ENCODE results near the gene PDE3B. TPM values are rescaled to one million over a fixed set of nuclear protein-coding genes. Genes with fewer than 3 reads are reported as not detected.

PDE3B gene
- total RNA-seq, 2 donors from 2014 or later, result 17.4 to 64.6 TPM

GRCh38 chr11:14637868-14638409, 5.7 kb upstream of the PDE3B start:
- Histone ChIP-seq H3K9me3 (no peaks in the 10 kb centered on the region), H3K36me3 (replicated peaks in 1 of 2; ENCODE audit: insufficient read depth in 1 of 2, low read depth in 2 of 2) (no peaks in the 10 kb centered on the region), H3K27me3 (no peaks in the 10 kb centered on the region), H3K4me1 (peaks cover 13% of the 10 kb centered on the region), H3K27ac (no peak overlapping the region), H3K4me3 (no peak overlapping the region)
- WGBS, 2 donors, result 77 to 80% methylated on average over 5 of the region's 5 CpGs
- intact Hi-C loops (cut with DNase I), result no loop called here
- DNase-seq (no peak), ATAC-seq (no peak)
- TF ChIP-seq POLR2A (IDR thresholded peaks at IDR 0.05) (no peak), CTCF (IDR thresholded peaks at IDR 0.05) (no peak)

GRCh38 chr11:14638561-14638960, 5.0 kb upstream of the PDE3B start:
- WGBS, 2 donors, result 36 to 39% methylated on average over 3 to 4 of the region's 4 CpGs
- no peak overlapping the region for H3K4me3 ChIP-seq
- DNase-seq (peak in 2 of 4 donors; percentile 42 to 46), ATAC-seq (no peak)
- TF ChIP-seq POLR2A (IDR thresholded peaks at IDR 0.05) (no peak), CTCF (IDR thresholded peaks at IDR 0.05) (no peak)
- H3K4me1 ChIP-seq, result peaks cover 13% of the 10 kb centered on the region
- no peak overlapping the region for H3K27ac ChIP-seq
- no peaks in the 10 kb centered on the region for H3K36me3 ChIP-seq (replicated peaks in 1 of 2; ENCODE audit: insufficient read depth in 1 of 2, low read depth in 2 of 2)
- intact Hi-C loops (cut with DNase I), result no loop called here
- no peaks in the 10 kb centered on the region for H3K9me3 ChIP-seq
- no peaks in the 10 kb centered on the region for H3K27me3 ChIP-seq

GRCh38 chr11:14641801-14642200, 1.8 kb upstream of the PDE3B start:
- H3K4me3 ChIP-seq, result no peak overlapping the region
- no peaks in the 10 kb centered on the region for H3K27me3 ChIP-seq
- intact Hi-C loops (cut with DNase I), result no loop called here
- 56 to 60% methylated on average over 4 of the region's 4 CpGs for WGBS, 2 donors
- H3K9me3 ChIP-seq, result no peaks in the 10 kb centered on the region
- DNase-seq, result no peak
- H3K4me1 ChIP-seq, result peaks cover 19% of the 10 kb centered on the region
- H3K27ac ChIP-seq, result no peak overlapping the region
- no peak for ATAC-seq
- no peaks in the 10 kb centered on the region for H3K36me3 ChIP-seq (replicated peaks in 1 of 2; ENCODE audit: insufficient read depth in 1 of 2, low read depth in 2 of 2)
- no peak for TF ChIP-seq CTCF (IDR thresholded peaks at IDR 0.05)
- no peak for TF ChIP-seq POLR2A (IDR thresholded peaks at IDR 0.05)

GRCh38 chr11:14642453-14642852, 1.2 kb upstream of the PDE3B start:
- DNase-seq (no peak), ATAC-seq (no peak)
- 76% methylated on average over 5 of the region's 5 CpGs for WGBS, 2 donors
- intact Hi-C loops (cut with DNase I), result no loop called here
- TF ChIP-seq CTCF (IDR thresholded peaks at IDR 0.05), result no peak
- Histone ChIP-seq H3K9me3 (no peaks in the 10 kb centered on the region), H3K36me3 (replicated peaks in 1 of 2; ENCODE audit: insufficient read depth in 1 of 2, low read depth in 2 of 2) (no peaks in the 10 kb centered on the region), H3K27me3 (no peaks in the 10 kb centered on the region), H3K4me1 (peaks cover 19% of the 10 kb centered on the region), H3K27ac (no peak overlapping the region), H3K4me3 (no peak overlapping the region)
